Left renal cortex interstitium (tissue), 4 donors: ENCODE measurements around the gene USE1. TPM values are rescaled to one million over a fixed set of nuclear protein-coding genes. Genes with fewer than 3 reads are reported as not detected.

Source experiments
- DNase-seq, 4 donors: peaks; one replicate each; pipeline ENCODE4 v3.0.0-alpha.2; 2013; ENCODE audit warnings: low read depth in 4 of 4, low spot score in 2 of 4, missing footprints in 1 of 4
- polyA plus RNA-seq, 4 donors: library from polyadenylated mRNA; unstranded; fragments of 120-200 nt; gene quantifications; one replicate each; pipeline ENCODE4 v1.2.1, GENCODE V29; 2013; ENCODE audit not compliant: insufficient read length in 4 of 4

Gene USE1
- polyA plus RNA-seq, 4 donors: 27.1 to 37.3 (median 31.3) TPM

DNA sequence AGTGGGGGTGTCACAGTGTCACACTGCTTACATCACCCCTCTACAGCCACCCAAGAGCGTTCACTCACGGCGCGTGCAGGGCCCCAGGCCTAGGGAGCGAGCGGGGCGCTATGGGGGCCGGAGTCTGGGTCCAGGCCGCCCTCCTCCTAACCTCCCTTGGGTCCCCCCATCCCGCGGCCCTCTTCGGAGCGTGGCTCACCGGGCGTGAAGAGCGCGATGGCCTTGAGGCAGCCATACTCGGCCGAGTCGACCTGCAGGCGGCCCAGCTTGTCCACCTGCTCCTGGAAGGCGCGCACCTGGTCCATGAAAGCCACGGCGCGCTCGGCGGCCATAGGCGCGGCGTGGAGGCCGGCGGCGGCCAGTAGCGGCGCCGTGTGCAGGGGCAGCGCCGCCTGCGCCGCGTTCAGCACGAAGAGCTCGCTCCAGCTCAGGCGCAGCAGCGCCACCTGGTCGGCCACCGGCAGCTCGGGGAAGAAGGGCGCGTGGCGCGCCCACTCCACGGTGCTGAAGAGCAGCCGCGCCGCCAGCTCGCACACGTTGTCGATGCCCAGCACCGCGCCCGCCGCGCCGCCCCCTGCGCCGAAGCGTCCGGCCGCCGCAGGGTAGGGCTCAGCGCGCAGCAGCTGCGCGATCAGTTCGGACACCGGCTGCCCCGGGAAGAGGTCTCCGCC, 20.3 kb downstream of the USE1 start:
- peak in 1 of 4 donors; percentile 57 for DNase-seq

DNA sequence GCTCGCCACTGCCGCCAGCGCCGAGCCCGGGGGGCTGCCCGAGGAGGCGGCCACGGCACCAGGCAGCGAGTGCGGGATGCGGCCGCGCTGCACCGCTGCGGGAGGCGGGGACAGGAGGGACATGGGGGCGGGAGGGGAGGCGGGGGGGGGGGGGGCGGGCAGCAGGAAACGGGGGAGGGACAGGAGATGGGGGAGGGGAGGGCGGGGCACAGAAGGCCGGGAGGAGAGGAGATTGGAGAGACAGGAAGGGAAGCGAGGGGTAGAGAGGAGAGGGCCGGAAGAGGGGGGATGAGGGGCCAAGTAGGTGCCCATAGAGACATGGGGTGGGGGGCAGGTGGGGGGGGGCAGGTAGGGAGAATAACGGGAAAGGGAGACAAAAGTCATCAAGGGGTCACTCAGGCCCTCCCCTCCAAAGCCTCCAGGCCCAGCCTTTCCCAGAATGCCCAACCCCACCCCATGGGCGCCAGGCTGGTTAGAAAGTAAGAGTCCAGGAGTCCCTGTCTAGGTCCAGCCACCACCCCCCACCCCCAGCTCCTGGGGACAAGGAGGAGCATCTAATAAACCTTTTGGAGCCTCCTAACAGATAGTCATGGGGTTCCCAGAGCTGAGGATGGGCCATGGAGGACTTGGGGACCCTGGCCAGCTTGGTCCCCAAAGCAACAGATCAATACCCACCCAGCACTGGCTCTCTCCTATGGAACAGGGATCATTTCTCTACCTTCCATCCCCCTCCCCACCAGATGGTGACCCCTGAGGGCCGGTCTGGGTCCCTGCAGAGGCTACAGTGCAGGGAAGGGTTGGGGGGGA, 21.0 kb downstream of the USE1 start:
- no peak for DNase-seq

DNA sequence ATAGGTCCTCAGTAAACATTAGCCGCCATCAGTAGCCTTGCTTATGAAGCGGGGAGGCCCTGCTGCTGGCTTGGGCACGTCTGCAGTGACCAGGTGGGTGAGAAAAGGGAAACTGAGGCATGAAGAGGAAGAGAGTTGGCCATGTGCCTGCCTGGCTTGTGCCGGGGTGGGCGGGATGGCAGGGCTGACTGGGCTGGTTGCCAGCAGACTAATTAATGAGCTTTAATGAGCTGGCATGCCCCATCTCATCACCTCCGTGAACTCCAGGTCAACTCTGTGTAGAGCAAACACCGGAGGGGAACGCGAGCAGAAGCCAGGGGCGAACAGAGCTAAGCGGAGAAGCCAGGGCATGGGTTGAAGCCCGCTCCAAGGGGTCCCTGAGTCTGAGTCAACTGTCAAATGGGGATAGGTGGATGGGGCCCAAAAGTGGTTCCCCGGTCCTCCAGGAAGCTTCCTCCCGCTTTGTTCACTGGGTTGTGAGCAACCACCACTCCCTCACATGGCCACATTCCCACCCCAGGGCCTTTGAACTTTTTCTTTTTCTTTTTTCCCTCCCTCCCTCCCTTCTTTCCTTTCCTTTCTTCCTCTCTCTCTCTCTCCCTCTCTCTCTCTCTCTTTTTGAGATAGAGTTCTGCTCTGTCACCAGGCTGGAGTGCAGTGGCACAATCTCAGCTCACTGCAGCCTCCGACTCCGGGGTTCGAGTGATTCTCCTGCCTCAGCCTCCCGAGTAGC, 21.8 kb downstream of the USE1 start:
- DNase-seq: no peak

DNA sequence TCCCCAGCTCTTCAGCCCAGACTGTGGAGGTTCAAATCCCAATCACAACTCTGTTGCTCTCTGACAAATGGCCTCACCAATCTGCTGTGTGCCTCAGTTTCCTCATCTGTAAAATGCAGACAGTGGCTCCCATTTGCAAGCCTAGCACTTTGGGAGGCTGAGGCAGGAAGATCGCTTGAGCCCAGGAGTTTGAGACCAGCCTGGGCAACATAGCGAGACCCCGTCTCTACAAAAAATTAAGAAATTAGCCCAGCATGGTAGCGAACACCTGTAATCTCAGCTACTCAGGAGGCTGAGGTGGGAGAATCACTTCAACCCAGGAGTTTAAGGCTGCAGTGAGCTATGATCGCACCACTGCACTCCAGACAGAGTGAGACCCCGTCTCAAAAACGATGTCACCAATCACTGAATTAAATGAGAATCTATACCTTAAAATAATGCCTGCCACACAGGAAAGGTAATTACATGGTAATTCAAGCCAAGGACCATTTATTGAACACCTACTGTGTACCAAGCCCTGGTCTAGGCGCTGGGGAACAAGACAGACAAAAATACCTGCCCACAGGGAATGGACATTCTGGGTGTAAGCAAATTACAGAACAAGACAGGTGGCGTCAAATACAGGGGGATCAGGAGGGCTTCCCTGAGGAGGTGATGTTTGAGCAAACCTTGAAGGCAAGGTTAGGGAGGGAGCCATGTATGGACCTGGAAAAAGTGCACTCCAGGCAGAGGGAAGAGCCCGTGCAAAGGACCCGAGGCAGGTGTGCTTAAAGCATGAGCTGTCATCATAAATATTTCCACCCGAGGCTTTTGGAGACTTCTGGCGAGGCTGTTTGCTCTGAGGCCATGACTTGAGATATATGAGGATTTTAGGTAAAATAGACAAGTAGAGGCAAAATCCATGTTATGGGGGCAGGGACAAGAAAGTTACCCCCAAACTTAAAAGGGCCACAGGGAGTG, 22.9 kb downstream of the USE1 start:
- DNase-seq: no peak

DNA sequence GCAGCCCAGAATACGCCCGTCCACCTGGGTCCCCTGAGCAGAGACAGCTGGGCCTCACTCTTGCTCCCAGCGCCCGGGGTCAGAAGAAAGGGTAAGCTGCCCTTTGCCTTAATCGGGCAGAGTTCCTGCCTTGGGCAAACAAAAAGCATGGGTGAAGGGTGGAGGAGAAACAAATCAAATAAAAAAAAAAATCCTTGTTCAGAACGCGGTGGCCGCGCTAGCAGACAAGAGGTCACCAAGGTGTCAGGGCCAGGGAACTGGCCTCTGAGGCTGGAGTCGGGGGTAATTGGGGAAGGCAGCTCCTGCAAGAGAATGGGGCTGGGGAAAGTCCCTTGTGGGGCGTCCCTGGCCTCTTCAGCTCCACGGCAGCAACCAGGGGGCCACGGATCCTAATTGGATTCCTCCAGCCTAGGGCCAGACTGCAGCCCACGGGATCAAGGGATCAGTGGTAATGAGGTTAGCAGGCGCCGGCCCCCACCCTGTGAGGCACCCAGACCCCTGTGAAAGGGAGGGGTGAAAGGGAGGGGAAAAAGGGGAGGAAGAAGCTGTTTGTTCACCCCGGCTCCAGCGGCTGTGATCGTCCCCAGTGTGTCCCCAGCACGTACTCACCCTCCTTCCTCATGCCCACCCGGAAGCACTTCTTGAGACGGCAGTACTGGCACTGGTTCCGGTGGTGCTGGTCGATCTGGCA, 25.1 kb downstream of the USE1 start:
- no peak for DNase-seq

DNA sequence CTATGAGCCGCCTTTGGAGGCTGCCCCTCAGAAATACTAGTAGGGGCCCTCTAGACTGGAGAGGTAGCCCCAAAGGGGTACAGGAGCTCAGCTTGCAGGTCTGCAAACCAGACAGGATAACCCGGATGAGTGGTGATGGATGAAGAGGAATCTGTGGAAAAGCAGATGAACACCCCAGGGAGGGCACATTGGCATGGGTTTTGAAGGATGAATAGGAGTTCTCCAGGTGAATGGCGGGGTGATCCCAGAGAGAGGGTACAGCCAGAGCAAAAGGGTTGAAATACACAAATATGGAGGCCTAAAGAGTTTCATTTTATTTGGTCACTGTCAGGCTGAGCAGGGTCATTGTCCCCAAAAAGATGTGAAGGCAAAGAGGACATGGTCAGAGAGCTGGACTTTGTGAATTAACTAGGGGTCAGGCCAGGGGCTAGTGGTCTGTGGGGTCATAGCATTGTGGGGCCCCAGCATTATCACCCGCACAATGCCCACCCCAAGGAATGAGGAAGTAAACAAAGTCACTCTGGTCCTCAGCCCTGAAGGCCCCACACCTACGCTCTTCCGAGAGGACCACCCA, 25.8 kb downstream of the USE1 start:
- no peak for DNase-seq

DNA sequence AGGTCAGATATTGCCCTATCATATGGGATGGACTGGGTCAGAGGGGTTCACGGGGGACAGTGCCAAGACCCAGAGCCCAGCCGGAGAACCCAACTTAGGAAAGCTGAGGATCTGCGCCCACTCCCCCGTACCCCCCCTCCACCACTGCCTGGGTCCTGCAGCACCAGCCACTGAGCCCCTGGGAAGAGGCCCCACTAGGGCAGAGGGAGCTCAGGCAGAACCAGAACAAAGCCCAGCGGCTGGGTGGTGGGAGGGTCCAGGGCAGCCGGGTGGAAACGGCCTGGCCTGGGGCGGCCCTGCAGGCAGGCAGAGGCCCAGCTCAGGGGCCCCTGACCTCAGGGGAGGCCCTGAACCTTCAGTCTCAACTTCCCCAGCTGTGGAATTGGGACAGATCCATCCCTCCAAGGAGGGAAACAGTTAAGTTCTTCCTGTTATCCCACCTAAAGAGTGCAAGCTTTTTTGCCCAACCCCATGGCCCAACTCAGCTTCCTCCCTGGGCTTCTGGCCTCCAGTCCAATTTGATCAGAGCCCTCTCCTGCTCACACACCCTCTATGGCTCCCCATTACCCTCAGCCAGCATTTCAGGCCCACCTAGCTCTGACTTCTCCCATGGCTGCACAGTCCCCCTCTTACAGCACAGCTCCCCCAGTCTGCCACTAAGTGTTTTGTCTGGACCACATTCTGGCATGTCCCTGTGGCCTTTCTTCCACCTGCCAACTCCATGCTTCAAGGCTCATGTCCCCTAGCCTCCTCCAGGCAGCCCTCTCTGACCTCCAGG, 27.5 kb downstream of the USE1 start:
- no peak for DNase-seq

DNA sequence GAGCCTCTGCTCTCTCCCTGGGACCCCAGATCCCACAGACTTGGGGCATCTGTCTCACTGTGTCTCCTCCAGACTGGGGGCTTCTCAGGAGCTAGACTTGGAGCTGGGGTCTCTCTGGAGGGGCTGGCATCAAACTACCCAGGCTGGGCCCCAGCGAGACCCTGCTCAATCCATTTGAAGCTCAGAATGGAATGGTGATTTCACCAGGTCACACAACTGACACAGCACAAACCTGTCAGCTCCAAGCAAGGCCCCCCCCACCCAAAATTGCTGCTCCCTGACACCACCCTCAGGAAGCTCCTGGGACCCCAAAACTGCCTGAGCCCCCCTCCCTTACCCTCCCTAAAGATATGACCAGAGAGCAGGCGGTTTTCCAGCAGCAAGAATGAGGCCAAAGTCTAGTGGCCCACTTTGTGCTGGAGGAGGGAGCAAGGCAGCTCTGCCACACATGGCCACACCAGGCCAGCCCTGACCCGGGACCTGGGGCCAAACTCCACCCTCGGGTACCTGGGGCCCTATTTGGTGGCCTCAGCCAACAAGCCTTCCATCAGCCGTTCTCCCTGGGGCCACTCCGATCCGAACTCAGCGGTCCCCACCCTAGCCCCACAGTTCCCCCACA, 28.2 kb downstream of the USE1 start:
- no peak for DNase-seq

DNA sequence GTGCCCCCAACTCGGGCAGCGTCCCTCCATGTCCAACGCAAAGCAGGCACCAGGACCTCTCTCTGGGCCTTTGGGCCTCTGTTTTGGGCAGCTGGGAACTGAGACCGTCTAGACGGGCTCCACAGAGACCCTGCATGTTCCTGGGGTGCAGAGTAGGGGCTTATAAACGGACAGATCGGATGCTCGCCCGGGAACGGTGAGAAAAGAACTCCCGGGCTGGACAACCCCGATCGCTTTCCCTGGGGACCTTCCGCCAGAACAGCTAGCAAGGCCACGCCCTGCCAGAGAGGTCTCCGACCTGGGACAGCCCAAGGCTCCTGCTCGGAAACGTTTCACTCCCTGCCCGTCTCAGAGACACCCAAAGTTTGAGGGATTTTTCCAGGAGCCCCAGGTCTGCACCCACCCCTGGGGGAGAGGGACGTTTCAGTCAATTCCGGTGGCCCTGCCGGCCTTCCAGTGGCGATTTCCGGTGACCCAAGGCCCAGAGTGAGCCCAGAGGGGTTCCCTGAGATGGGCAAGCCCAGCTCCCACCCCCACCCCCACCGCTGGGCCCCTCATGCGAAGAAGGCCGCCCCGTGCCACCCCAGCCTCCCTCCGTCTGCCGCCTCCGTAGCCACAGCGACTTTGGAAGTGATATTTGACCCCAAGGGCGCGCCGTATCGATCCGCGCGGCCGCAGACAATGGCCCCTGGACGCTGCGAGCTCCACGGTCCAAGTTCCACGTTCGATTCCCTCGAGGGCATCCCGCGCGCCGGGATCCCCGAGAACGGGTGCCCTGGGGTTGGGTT, 28.9 kb downstream of the USE1 start:
- no peak for DNase-seq

DNA sequence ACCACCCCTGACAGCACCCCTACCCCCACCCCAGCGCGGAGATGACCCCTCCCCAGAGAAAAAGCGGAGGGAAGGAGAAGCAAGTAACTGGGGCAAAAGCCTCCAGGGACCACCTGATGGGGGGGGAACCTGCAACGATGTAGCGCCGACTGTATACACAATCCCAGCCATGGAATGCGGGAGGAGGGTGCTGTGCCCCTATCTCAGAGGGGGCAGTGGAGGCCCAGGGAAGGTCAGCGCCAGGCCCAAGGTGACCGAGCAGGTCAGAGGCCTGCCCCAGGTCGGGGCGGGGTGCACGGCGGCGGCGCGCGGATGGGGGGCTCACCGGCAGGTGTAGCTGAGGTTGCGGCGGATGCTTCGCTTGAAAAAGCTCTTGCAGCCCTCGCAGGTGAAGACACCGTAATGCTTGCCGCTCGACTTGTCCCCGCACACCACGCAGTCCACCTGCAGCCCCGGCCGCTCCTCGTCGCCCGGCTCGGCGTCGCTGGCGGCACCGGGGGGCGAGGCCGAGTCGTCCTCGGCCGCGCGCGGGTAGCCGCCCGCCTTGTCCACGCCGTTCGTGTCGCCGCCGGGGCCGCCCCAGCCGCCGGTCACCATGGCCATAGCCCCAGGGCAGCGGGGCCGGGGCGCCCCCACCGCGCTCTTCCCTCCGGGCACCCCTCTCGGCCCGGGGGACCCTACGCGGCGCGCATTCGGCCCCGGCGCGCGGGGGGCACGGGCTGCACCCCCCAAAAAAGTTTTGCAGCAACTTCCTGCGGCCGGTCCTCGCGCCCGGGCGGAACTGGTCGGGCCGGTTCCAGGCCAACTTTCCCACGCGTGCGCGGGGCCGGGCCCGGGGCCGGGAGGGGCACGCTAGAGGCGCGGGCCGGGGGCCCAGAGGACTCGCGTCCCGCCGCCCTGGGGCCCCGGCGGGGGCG, 29.7 kb downstream of the USE1 start:
- DNase-seq: no peak

DNA sequence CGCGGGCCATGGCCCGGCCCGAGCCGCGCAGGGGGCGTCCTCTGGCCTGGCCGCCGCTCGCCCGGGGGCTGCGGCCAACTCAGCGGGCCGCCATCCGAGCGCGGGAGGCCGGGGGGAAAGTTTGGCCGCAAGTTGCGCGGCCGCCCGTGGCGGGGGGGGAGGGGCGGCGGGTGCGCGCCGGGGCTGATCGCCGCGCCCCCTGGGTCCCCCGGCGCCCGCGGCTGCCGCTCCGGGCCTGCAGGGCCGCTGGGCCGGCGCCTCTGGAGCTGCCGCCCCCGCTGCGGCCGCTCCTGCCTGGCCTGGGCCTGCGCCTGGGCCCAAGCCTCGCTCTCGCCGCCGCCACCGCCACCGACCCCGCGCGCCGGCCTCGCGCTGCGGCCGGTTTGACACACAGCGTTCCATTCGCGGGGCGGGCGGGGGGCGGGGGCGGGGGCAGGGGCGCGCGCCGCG, 30.4 kb downstream of the USE1 start, which contains the start of gene NR2F6:
Gene NR2F6, minus strand, starts transcription at position 385 of the 450 bp plus-strand sequence. CDS start 699 bp downstream, outside the sequence.
- DNase-seq: no peak

DNA sequence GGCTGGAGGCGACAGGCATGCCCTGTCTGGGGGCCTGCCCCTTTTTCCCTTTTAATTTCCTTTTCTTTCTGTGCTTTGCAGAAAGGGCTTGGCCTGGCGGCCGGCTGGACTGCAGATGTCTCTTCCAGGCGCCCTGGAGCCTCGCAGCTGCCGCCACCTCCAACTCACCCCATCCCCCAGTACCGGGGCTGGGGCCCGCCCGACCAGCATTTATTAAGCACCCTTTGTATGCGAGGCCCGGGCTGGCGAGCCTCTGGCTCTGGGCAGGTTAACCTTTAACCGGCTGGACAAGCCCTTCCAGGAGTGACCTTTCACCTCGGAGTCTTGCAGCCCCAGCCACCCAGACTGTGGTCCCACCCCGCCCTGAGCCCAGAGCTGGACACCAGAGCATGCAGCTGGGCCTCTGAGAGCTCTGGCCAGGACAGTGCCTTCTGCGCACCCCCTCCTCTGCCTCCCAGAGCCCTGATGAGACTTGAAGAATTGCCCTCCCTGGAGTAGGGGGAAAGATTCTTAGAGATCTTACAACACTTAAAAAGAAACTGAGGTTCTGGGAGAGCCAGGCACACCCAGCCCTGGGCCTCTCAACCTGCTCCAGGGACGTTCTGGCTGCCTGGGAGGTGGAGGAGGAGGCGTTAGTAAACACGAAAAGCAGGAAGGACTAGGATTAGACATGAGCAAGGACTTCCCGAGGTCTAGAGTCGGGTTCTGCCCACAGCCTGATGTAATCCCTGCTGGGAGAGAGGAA, 31.7 kb downstream of the USE1 start:
- no peak for DNase-seq

DNA sequence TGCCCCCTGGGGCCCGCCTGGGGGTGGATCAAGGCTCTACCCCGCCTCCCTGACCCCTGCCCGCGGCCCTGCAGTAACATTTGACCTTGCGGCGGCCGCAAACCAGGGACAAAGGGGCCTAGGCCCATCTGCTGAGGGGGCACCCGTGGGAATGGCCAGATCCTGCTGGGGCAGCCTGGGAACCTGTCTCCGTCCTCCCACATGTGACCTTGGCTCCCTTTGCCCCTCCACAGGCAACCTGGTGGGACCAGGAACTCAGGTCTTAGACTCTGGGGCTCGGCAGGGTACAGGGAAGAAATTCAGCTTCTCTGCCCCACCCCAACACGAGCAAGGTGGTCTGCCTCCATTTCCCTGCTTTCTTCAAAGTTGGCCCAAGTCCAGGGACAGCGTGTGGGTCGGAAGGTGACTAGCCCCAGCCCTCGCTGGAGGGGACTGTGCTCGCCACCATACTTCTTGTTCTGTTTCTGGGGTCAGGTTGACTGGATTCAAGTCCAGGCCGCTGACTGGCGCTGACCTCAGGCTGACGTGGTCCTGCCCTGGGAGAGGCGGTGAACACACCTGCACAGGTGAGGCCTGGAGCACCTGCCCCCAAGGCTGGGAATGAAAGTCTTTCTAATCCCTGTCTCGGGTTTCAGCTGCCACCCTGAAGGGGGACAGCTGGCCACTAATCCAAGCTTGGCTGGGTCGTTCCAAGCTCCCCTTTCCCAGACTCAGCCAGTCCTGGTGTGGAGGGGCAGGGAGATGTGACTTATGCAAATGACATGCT, 33.0 kb downstream of the USE1 start:
- DNase-seq: no peak

DNA sequence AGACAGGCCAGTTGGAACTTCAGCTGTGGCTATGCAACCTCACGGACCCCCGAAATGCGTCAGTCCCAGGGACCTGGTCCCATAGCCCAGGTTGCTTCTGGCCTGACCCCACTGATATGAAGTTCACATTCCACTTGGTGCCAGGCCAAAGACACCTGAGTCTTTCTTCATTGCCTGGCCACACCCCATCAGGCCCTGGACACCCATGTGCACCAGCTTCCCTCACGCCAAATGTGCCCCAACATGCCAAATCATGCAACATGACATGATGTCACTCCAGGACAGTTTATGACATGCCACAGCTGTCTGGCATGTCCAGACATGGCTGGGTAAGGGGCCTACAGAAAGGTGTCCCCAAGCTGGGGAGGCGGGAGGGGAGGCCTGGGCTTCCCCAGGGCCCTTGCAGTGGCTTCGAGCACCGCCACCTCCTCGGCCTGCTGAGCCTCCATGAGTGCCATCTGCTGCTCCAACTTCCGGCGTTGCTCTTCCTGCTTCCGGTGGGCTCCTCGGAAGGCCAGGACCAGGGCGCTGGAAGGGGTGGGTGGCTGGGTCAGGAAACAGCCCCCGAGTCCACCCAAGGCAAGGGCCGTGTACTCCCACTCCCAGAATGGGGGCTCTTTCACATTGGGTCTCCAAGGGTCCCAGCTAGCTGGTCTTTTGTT, 34.9 kb downstream of the USE1 start:
- DNase-seq: no peak
